HG03103 (cell line): ENCODE results near the gene KDM1A.
"Not testable (repeated sequence)": the region's sequence is repeated elsewhere in the genome, so short reads cannot be mapped to it uniquely, and the experiment has no call there.

Experiments used
- ATAC-seq: cut with Tn5 transposase; IDR thresholded peaks from one replicate; pipeline ENCODE4 v1.9.1; 2021; ENCODE audit warnings: low read depth; ENCODE audit not compliant: unreplicated experiment

KDM1A gene

DNA sequence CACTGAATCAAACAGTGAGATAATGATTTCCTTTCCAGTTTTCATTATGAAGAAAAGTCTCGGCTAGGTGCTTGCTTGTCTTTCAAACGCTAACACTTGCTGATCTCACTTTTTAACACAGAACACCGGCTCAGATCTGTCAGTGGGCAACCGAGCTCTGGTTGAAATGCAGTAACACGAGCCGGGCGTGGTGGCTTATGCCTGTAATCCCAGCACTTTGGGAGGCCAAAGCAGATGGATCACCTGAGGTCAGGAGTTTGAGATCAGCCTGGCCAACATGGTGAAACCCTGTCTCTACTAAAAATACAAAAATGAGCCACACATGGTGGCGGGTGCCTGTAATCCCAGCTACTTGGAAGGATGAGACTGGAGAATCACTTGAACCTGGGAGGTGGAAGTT, 9.2 kb upstream of the KDM1A start:
- not testable (repeated sequence) for ATAC-seq

DNA sequence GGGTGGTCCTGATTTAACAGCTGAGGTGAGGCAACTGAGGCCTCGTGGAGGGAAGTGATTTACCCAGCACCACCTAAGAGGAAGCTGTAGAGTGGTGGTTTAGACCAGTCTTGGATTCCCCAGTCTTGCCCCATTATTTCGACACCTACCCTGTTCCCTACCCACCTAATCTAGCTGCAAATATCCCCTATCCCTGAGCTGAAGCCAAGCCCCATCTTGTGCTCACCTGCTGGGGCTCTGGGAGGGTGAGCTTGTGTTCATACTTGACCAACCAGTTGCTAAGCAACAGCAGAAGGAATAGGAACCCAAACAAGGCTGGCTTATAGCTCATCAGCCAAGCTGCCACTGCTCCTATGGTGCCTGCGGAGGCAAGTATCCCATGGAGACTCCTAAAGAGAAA, 5.6 kb upstream of the KDM1A start:
- ATAC-seq: no peak

DNA sequence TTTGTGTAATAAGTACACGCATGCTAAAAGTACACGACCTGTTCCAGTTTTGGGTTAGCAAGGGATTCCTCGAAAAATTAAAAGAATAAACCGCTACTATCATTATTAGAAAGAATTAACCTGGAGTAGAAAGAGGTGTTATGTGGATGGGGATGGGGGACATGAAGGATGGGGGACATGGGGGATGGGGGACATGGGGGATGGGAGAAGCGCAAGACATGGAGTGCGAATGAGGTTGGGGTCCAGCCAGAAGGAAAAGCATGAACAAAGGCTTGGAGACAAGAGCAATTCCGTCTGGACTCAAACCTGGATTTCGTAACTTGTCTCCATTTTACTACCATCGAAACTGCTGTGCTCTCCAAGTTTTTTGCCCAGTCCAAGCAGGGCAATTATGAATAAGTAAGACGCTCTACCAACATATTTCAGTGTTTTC, 591 bp upstream of the KDM1A start:
- ATAC-seq: no peak

DNA sequence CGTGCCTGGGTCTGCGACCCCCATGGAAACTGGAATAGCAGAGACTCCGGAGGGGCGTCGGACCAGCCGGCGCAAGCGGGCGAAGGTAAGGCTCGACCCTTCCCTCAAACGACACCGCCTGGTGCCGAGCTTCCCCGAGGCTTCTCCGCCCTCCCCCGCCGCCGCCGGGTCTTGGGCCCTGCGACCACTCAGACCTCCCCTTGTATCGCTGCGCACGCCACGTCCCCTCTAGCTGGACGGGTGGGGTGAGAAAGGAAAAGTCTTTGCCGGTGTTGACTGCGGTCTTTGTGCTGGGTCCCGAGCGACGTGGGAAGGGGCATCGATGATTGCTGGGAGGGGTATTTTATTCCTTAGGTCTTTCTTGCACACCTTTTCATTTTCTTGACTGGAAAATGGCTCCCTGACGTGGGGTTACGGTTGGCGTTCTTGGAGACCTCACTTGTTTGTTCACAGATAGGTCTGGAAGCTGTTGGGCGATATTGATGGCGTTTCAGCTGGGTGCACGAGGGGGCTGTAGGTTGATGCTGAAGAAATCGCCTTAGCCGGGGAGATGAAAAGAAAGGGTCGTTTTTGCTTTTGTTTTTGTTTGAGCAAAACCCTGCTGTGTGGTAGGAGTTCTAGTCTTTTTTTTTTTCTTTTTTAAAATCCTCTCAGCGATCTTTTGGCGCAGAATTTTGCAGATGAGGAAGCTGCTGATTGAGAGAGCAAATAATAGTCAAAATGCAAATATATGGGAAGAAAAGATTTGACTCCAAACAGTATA, 776 bp downstream of the KDM1A start:
- peak; percentile 17 for ATAC-seq

DNA sequence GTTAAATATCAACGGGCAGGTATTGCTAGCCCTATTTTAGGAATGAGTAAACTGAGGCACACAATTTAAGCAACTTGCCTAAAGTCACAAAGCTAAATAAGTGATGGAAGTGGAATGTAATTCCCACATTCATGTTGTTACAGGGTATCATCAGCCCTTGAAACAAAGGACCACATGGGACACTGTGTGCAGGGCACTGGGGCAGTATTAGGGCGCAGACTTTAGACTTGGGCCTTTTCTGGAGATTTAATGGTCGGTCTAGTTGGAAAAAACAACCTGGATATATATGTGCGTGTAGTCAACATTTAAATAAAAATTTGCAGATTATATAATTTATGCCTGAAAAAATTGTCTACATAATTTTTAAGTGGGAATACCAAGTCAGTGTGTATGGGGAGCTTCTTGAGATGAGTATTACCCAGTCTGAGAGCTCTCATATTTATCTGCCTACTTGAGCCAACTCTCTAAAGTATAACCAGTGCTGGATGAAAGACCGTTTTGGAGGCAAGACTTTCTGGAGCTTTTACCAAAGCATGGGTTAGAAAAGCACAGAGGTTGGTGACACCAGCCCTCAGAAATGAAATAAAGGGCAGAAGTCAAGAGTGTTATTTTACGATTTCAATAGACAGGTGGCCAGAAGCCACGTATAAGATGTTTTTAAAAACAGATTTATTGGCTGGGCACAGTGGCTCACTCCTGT, 1.6 kb downstream of the KDM1A start:
- ATAC-seq: no peak

DNA sequence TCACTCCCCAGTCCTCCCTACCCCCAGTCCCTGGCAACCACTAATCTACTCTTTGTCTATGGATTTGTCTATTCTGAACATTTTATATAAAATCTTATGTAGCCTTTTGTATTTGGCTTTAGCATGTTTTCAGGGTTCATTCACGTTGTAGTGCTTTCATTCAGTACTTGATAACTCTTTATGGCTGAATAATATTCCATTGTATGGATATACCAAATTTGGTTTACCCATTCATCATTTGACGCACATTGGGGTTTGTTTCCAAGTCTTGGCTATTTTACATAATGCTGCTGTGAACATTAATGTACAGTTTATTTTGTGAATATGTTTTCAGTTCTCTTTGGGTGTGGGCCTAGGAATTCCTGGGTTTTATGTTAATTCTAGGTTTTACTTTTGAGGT, 2.6 kb downstream of the KDM1A start:
- no peak for ATAC-seq

DNA sequence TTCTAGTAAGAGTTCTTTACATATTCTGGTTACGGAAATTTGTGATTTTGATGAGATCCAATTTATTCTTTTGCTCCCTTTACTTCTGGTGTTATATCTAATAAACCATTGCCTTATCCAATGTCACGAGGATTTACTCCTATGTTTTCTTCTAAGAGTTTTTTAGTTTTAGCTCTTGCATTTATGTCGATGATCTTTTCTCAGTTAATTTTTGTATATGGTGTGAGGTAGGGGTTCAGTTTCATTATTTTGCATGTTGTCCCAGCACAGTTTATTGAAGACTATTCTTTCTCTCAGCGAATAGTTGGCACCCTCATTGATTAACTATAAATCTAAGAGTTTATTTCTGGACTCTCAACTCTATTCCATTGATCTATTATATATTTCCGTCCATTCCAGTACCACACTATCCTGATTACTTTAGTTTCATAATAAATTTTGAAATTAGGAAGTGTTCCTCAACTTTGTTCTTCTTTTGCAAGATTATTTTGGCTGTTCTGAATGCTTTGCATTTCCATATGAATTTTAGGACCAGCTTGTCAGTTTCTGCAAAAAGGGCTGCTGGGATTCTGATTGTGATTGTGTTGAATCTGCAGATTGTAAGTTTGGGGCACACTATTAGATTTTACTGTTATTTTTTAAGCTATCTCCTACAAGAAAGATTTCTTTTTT, 4.0 kb downstream of the KDM1A start:
- ATAC-seq: no peak

DNA sequence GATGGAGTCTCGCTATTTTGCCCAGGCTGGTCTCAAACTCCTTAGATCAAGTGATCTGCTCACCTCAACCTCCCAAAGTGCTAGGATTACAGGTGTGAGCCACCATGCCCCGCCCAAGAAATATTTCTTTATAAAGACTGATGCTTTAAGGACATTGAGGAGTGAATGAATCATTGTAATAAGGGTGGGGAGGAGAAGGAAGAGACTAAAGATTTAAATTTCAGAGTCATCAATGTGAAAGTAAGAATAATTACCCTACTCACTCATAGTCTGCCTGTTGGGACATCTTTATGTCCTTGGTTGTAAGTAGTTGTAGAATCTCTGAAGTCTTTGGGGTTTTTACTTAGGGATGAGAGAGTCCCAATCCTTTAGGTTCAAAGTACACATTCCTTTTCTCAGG, 7.3 kb downstream of the KDM1A start:
- ATAC-seq: no peak

DNA sequence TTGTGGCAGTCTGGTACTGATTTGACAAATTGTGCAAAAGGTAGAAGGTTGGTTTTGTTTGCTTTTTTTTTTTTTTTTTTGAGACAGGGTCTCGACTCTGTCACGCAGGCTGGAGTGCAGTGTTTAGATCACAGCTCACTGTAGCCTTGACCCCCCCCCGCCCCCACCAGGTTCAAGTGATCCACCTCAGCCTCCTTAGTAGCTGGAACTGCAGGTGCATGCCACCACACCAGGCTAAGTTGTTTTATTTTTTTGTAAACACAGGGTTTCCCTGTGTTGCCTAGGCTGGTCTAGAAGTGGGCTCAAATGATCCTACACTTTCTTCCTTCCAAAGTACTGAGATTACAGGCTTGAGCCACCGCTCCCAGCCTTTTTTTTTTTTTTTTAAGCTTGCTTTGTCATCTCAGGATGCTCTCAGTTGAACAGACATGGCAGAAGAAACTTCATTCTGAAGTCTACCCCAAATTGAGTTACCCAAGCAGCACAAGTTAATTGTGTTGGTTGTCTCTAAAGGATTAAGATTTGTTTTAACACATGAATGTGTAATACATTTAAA, 8.2 kb downstream of the KDM1A start:
- no peak for ATAC-seq

DNA sequence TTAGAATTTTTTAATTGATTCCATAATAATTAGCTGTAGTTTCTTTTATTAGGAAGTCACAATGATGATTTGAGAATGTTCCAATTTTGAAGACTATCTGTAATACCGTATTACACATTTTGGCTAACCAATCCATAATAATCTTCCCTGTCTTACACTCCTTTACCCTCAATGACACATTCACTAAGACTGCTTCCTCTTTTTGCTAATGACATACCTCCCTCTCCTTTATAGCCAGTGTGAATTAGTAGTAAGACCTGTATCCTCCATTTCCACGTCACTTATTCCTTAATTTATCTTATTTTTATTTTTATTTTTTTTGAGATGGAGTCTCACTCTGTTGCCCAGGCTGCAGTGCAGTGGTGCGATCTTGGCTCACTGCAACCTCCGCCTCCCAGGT, 10.1 kb downstream of the KDM1A start:
- ATAC-seq: no peak

DNA sequence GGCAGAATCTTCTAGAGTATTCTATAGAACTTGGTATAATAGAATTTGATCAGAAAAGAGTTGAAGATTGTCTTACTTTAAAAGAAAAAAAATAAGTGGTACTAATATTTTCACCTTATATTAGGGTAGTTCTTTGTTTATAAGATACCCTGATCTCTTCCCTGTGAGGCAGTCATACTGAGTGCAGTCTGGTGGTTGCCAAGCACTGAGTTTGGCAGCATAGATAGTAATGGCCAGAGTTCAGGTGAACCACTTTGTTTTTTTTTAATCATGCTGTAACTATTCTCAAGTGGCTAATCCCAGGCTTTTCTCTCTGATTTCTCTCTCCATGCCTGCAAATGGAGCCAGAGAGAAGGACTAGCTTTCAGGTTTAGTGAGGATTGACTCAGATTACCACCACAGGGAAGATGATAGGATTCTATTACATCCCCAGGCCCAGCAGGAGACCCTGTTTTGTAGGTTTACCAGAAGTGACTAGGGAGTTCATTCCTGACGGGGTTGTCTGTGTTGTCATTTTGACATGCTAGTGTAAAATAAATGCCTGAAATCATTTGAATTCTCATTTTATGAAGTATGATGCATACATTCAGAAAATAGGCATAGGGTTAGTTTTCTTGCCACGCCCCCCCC, 16.7 kb downstream of the KDM1A start:
- no peak for ATAC-seq

DNA sequence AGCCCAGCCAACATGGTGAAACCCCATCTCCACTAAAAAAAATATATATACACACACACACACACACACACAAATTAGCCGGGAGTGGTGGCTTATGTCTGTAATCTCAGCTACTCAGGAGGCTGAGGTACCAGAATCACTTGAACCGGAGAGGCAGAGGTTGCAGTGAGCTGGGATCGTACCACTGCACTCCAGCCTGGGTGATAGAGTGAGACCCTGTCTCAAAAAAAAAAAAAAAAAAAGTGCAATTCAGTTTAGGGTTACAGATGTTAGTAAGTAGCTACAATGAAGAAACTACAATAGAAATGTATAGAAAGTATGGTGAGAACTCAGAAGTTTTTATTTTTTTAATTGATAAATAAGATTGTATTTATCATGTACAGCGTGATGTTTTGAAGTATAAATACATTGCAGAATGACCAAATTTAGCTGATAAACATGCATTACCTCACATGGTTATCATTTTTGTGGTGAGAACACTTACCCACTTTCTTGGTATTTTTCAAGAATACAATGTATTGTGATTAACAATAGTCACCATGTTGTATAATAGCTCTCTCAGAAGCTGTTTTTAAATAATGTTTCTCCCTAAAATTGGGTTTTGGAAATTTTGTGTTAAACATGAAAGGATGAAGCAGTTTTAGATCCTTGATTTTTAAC, 17.9 kb downstream of the KDM1A start:
- no peak for ATAC-seq

DNA sequence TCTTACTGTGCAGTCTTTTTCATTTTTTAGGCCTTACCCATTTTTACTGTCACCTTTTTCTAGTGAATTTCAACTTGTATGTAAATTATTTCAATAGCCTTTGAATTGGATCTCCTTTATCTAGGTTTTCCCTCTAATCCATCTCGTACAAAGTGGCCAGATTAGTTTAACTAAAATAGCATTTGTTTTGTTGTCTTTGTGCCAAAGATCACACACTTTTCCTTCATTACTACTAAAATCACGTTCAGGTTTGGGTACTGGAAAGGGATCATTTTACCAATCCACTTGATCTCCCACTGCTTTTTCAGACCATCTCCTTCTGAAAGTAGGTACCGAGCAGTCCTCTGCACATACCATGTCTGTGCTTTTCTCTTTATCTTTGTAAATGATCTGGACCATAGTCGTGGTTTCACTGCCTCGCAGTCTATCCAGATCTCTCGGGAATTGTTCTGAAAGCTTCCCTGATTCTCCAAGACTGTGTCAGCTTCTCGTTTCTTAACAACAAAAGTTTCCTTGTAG, 20.1 kb downstream of the KDM1A start:
- no peak for ATAC-seq

DNA sequence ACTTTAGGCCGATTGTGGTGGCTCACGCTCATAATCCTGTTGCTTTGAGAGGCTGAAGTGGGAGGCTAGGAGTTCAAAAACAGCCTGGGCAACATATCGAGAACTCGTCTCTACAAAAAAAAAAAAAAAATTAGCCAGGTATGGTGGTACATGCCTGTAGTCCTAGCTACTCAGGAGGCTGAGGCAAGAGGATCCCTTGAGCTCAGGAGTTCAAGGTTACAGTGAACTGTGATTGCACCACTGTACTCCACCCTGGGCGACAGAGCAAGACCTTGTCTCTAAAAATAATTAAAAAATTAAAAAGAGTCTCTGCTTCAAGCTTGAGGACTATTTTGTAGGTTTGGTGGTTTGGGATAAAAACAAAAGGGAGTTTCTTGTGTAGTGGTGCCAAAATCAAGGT, 21.2 kb downstream of the KDM1A start:
- ATAC-seq: no peak

DNA sequence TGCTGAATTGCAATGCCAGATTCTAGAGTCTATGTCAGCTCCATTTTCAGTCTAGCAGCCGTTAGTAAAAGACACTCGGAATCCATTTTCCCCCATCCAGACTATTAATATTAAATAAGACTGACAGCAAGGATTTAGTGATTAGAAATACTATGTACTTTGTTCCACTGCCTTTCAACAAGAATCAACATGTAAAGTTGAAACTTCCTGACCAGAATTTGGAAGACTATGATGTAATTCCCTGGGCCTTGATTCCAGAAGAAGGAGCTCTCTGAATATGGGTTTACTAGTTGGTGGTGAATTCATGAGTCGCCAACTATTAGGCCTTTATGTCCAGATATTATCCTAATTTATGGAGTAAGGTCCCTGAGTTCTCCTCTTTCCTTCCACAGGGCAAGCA, 24.8 kb downstream of the KDM1A start:
- no peak for ATAC-seq

DNA sequence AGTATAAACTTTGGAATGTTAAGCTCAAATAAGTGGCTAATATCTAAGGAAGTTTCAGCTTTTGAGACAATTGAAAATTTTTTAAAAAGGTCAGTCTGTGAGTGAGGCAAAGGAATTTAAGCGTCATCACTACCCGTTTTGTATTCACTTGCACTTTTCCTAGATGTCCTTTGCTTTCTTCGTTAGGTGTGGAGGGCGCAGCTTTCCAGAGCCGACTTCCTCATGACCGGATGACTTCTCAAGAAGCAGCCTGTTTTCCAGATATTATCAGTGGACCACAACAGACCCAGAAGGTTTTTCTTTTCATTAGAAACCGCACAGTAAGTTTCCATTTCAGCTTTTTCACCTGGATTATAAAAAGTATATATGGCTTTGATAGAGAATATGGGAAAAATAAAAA, 30.9 kb downstream of the KDM1A start:
- ATAC-seq: no peak

DNA sequence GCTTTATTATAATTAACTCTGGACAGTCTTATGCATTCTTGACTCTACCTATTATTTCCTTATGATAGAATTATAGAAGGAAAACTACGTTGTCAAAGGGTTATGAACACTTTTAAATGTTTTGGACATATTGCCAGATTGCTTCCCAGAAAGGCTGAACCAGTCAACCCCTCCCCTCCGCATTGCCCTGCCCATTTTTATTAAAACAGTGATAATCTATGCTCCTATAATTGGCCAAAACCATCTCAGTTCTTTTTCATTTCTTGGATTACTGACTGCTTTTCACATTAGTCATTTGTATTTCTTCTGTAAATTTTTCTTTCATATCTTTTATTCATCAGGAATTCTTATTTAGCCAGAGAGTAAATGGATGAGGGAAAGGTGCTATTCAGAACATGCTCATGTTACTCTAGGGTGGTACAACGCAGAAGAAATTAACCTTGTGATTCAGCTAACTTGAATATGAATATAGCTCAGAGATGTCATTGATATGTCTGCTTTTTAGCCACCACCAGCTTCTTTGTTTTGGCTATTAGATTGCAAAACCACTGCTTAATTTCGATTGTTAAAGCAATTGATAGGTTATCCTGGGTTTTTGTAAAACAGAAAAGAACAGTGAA, 32.1 kb downstream of the KDM1A start:
- no peak for ATAC-seq

DNA sequence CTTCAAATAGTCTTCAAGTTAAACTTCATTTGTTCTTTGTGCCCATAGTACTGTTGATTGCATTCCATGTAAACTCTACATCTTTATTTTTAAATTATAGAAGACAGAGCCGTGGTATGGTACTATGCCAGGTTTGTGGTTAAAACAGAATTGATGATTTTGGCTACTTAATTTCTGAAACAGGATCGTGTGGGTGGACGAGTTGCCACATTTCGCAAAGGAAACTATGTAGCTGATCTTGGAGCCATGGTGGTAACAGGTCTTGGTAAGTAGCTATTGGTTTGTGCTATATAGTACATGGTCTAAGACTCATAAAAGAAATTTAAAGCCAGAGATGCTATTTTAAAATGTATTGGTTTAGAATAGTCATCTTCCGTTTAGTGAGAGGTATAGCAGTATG, 38.0 kb downstream of the KDM1A start:
- no peak for ATAC-seq

DNA sequence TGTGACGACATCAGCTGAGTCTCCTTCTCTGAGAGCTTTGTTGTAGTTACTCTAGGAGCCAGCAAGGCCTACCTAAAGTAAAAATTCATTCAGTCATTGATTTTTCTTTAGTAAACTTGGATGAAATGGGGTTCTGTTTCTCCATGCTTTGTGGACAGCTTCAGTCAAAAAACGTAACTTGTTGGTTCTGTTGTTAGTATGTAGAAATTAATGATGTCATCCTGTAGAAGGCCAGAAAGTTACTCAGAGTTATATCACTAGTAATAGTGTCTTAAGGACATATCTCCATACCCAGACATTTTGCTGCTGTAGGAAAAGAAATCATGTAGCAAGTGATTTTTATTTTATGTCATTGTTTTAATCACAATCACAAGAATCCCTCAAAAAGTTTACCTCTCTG, 43.0 kb downstream of the KDM1A start:
- no peak for ATAC-seq

DNA sequence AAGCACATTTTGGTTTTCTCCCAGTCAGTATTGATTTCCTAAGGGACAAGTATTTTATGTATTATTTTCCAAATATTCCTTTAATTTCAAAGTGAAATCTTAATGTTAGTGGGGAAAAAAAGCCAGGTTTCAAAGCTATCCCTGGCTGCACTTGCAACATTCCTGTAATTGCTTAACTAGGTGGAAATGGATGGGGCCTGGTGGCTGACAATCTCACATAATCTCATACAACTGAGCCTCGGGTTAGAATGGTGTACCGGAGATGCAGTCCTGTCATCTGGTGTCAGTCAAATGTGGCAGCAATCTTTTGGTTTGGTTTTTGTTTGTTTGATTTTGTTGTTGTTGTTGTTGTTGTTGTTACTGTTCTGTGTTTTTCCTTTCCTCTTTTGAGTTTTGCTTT, 46.1 kb downstream of the KDM1A start:
- no peak for ATAC-seq
